Jurkat, Clone E6-1 (cell line): ENCODE measurements around the gene NUTM2E. TPM values are rescaled to one million over a fixed set of nuclear protein-coding genes. Genes with fewer than 3 reads are reported as not detected.
"Not testable (repeated sequence)": the region's sequence is repeated elsewhere in the genome, so short reads cannot be mapped to it uniquely, and the experiment has no call there.

Experiments
- DNase-seq: peaks from one replicate; pipeline ENCODE4 v3.0.0-alpha.2; 2011; ENCODE audit warnings: low read depth, low spot score
- H3K4me3 ChIP-seq: 2 replicates; pipeline ENCODE4 v1.5.1; 2011; ENCODE audit warnings: mild to moderate bottlenecking, low read length, control low read depth, moderate library complexity
- polyA plus RNA-seq: library from polyadenylated mRNA; unstranded; fragments of >200 nt; gene quantifications from one replicate; pipeline ENCODE4 v1.2.1, GENCODE V29; 2012; ENCODE audit warnings: missing spikeins; ENCODE audit not compliant: insufficient read length, insufficient read depth

The NUTM2E gene
- polyA plus RNA-seq, result 0.65 TPM

DNA sequence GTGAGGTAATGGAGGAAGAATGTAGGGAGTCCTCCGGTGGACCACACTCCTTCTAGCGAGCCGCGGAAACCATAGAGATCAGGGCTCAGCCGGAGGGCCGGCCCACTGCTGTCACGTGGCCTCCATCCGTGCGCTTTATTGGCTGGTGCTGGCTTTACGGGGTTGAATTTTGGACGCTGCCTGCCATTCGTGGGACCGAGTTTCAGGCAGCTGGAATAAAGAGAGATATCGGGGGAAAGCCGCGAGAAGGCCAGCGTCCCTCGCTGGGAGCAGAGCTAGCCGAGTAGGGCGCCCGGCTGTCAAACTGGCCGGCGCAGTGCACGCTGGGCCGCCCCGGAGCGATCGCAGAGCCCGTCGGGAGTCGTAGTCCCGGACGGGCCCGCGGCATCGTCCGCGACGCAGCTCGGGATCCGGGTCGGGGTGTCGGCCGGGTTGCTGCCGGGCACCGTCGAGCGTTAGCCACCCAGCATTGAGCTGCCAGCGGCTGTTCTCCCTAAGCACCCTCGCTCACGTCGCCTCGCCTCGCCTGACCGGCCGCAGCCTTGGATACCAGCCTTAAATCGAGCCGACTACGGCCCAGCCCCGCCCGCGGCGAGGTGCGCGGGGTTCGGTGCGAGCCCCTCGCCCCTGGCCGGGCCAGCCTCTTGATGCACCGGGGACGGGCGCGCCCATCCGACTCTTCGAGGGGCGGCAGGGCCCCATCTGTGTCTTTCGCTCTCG, at the start of gene NUTM2E:
NUTM2E (plus strand) TSS at position 244 of the 720 bp plus-strand sequence. CDS start 15,002 bp downstream, outside the sequence.
- peak within 1 kb of the TSS; percentile 53 for H3K4me3 ChIP-seq
- peak; percentile 56 for DNase-seq

- not testable (repeated sequence) for H3K4me3 ChIP-seq, DNase-seq
Observed at GRCh38 chr10:79777997-79778396, 48.5 kb upstream of the NUTM2E start.

DNA sequence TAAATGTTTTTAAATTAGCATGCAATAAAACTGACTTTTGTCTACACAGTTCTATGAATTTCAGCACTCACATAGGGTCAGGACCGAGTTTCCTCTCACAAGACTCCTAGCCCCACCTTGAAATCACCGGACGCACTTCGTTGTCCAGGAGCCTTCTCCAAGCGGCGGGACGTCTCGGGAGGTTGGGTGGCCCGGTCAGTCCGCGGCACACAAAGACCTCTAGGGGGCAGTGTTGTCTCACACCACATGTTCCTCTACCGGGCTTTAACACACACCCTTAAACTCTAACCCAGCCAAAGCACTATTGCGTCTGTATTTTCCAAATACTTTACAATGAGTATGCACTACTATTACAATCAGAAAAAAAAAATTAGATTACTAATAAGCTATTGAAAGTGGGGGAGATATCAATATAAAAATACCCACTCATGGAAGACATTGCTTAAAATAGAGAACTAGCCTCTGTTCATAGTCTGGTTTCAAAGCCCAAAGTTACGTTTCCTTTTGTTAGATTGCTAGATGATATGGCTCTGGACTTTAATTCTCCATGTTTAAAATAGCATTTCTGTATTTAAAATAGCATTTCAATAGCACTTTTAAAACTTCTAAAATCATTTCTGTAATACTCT, 47.1 kb upstream of the NUTM2E start:
- not testable (repeated sequence) for DNase-seq

DNA sequence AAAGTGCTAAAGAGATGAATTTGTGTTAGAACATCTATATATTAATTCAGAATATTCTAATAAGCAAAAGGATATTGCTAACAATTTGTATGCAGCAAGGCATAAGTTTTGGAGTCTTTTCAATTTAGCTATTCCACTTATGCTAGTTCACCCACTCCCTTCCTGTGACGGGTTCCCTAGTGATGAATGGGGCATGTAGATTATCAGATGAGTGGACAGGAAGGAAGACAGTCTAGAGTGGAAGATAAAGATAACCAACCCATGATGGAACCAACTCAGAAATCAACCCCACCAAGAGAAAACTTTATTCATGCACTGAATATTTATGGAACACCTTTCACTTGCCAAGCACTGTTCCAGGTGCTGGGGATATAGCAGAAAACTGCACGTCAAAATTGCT, 46.5 kb upstream of the NUTM2E start:
- not testable (repeated sequence) for DNase-seq, H3K4me3 ChIP-seq

More for the DNA sequence above, 47.1 kb upstream of the NUTM2E start:
- H3K4me3 ChIP-seq, result not testable (repeated sequence)

GRCh38 chr10:79781584-79781983, 45.0 kb upstream of the NUTM2E start:
- H3K4me3 ChIP-seq, DNase-seq: not testable (repeated sequence)

DNA sequence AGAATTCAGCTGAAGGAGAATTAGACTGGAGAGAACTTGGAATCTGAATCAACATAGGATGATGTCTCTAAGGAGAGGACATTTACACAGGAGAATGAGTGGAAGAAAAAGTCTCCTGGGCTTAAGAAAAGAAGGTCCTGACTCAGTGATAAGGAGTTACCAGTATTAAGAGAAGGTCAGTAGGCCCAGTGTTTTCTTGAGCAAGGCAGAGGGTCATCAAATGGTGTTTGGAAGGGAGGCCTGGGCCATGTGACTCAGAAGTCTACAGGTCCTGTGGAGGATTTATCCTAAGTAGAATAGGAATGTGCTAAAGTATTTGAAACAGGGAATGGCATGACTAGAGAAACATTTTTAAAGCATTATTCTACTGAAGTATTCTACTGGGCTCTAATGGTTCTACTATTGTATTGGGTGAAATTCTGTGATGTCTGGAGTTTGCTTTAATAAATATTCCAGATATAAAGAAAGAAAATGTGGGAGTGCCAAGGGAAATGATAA, 39.0 kb upstream of the NUTM2E start:
- DNase-seq, H3K4me3 ChIP-seq: not testable (repeated sequence)

- not testable (repeated sequence) for DNase-seq, H3K4me3 ChIP-seq
Observed at GRCh38 chr10:79789351-79789750, 37.2 kb upstream of the NUTM2E start.

DNA sequence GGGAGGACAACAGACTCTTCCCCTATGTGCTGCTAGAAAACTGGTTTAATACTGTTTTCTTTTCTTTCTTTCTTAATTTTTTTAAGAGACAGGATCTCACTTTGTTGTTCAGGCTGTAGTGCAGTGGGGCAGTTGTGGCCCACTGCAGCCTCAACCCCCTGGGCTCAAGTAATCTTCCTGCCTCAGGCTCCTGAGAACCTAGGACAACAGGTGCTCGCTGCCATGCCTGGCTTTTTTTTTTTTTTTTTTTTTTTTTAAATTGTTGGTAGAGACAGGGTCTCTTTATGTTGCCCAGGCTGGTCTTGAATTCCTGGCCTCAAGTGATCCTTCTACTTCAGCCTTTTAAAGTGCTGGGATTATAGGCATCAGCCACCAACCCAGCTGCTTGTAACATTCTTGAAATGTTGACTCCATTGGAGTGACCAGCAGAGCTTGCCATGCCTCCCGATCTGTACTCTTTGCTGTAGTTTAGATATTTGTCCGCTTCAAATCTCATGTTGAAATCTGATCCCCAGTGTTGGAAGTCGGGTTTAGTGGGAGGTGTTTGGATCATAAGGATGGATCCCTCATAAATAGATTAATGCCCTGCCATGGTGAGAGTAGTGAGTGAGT, 34.5 kb upstream of the NUTM2E start:
- not testable (repeated sequence) for H3K4me3 ChIP-seq, DNase-seq

GRCh38 chr10:79799337-79799736, 27.2 kb upstream of the NUTM2E start:
- H3K4me3 ChIP-seq, DNase-seq: not testable (repeated sequence)

DNA sequence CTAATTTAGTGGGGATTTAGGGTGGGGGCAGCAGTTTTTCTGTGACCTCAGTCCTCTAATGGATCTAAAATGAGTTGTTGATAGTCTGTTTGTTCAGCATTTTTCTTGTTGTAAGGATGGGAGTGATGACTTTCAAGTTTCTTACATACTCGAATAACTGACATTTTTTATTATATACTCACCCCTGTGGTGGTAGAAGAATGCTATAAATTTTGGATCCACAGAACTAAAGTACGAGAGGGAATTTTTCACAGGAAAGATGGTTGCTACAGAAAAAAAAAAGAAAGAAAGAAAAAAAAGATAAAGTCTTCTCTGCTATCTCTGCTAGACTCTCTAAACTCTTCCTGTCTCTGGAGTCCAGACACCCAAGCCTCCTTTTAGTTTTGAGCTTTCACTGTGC, 20.7 kb upstream of the NUTM2E start:
- DNase-seq, H3K4me3 ChIP-seq: not testable (repeated sequence)

DNA sequence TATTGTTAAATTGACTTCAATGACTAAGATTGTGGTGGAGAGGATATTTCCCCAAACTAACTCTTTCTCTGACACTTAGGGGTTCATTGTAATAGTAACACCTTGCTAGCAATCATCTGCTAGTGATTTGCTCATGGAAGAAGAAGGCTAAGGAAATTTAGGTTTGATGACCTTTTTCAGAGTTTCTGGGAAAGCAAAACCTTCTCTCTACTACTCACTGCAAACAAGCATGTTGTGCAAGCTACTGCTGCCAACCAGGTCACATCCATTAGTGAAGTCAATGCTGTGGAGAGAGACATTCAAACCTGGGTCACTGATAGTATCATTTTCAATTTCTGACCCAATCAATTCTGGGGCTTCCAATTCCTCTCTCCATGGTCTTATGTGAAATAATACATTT, 14.6 kb upstream of the NUTM2E start:
- not testable (repeated sequence) for H3K4me3 ChIP-seq, DNase-seq

DNA sequence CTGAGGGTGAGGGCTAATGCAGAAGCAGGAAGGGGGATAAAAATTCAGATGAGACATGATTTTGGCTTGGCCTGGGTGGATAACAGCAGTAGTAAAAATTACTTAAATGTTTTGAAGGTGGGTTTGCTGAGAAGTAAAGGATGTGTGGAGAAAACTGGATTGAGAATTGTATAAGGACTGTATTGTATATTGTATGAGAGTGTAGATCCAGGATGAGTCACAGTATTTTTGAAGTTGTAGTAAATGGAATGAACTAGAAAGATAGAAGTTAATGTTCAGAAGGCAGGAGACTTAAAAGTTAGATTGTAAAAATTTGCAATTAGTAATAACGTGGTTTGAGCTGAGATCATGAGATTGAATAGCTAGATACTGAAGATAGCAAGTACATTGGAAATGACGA, 10.2 kb upstream of the NUTM2E start:
- not testable (repeated sequence) for H3K4me3 ChIP-seq, DNase-seq

DNA sequence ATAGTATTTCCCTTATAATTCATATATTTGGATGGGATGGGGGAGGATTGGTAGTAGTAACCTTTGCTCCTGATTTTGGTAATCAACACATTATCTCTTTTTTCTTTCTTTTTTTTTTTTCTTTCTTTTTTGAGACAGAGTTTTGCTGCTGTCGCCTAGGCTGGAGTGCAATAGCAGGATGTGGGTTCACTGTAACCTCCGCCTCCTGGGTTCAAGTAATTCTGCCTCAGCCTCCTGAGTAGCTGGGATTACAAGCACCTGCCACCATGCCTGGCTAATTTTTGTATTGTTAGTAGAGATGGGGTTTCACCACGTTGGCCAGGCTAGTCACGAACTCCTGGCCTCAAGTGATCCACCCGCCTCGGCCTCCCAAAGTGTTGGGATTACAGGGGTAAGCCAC, 3.2 kb upstream of the NUTM2E start:
- peak; percentile 54 for DNase-seq
- H3K4me3 ChIP-seq, result not testable (repeated sequence)

DNA sequence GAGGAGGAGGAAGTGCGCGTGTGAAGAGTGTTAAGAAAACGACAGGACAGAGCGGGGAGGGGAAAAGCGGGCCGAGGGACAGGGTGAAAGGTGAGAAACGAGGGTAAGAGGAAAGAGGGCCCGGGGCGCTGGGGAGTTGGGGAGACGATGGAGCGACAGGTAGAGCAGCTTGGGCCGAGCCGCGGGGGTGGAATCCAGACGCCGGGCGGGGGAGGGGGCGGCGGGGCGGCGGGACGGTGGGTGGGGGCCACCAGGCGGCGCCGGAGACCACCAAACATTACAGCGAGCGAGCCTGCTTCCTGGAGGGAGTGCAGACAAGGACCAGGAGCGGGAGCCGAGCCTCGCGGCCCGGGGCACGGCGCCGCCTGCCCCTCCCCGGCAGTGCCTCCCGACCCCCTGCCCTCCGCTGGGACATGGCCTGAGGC, 940 bp upstream of the NUTM2E start:
- H3K4me3 ChIP-seq, result peak overlapping the region; percentile 53
- not testable (repeated sequence) for DNase-seq

- peak overlapping the region; percentile 40 for H3K4me3 ChIP-seq
- not testable (repeated sequence) for DNase-seq
Observed at GRCh38 chr10:79826131-79826495, 426 bp upstream of the NUTM2E start.

- H3K4me3 ChIP-seq, DNase-seq: not testable (repeated sequence)
Observed at GRCh38 chr10:79833833-79834232, 7.3 kb downstream of the NUTM2E start.

DNA sequence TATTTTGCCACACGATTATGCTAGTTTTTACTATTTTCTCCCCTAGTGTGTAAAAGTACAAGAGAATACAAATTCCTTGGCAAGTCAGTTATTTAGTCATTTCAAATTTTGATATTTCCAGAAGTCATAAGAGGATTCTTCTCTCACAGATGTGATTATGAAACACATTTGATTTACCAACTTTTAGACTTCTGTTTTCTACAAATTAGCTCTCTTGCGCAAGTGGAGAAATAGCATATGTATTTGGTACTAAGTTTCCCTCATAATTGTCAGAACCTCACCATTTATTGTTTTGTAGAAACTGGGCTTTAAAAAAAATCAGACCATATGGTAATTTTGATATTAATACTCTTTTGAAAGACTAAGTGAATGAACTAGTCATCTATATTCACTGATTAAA, 9.4 kb downstream of the NUTM2E start:
- not testable (repeated sequence) for DNase-seq, H3K4me3 ChIP-seq

- DNase-seq, H3K4me3 ChIP-seq: not testable (repeated sequence)
Observed at GRCh38 chr10:79836891-79837290, 10.4 kb downstream of the NUTM2E start.

- not testable (repeated sequence) for DNase-seq, H3K4me3 ChIP-seq
Observed at GRCh38 chr10:79838441-79838840, 11.9 kb downstream of the NUTM2E start.
